GM13977 (cell line): ENCODE measurements around the gene NLGN4X.
"Not testable (repeated sequence)": the region's sequence is repeated elsewhere in the genome, so short reads cannot be mapped to it uniquely, and the experiment has no call there.

Experiments used
- DNase-seq: peaks from one replicate; pipeline ENCODE4 v3.0.0; 2012; ENCODE audit warnings: low spot score
- CTCF ChIP-seq: IDR thresholded peaks from 2 replicates; pipeline ENCODE4 v1.5.1; 2012; ENCODE audit warnings: mild to moderate bottlenecking, control low read depth; ENCODE audit not compliant: insufficient read depth; ENCODE audit errors: extremely low read depth, missing control alignments
- in situ Hi-C: fragments of 300-500 bp; cut with MboI; formaldehyde crosslinking; loops from one replicate; pipeline ENCODE4 v1.12.0; 2022; ENCODE audit warnings: low sequenced_read_pairs, low pct_unique_long_range_greater_than_20kb, mixed read lengths, inconsistent platforms; ENCODE audit not compliant: unreplicated experiment

Gene NLGN4X

GRCh38 chrX:5928224-5928623 lies 300.4 kb downstream of the NLGN4X start:
- in situ Hi-C loops = no loop called here
- DNase-seq = no peak
- TF ChIP-seq CTCF = no peak

GRCh38 chrX:5916945-5917344 lies 311.7 kb downstream of the NLGN4X start:
- TF ChIP-seq CTCF = peak; percentile 29
- no peak for DNase-seq
- in situ Hi-C loops = no loop called here

GRCh38 chrX:5915783-5916182 lies 312.9 kb downstream of the NLGN4X start:
- in situ Hi-C loops = no loop called here
- DNase-seq = no peak
- TF ChIP-seq CTCF = no peak

- in situ Hi-C loops = no loop called here
- no peak for DNase-seq
- no peak for TF ChIP-seq CTCF
Measured at GRCh38 chrX:5907207-5907606, 321.5 kb downstream of the NLGN4X start.

DNA sequence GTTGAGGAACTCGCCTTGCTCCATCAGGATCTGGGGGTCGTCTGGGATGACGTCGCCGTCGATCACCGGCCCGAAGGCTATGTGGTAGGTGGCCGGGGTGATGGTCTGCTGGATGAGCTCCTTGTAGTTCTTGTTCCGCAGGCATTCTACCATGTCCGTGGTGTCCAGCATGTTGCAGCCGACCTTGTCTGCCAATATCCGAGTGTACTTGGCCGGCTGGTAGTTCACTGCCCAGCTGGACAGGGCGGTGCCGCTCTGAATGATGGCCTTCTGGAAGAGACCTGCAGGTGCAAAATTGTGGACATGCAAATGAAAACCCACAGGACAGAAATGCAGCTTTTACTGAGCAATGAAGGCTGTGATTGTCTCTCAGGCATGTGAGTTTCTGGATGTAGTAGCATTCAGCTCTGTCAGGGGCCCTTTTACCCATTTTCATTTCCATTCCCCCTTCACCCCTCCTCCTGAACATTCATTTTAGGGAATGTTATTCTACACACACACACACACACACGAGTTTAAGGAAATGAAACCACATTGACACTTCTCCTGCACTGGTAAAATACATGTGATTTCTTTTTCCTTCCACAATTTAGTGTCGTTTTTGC lies 325.0 kb downstream of the NLGN4X start:
- in situ Hi-C loops, DNase-seq: not testable (repeated sequence)

- in situ Hi-C loops = no loop called here
- no peak for DNase-seq
- no peak for TF ChIP-seq CTCF
Measured at GRCh38 chrX:5898463-5898862, 330.2 kb downstream of the NLGN4X start.

GRCh38 chrX:5891378-5891777 lies 337.3 kb downstream of the NLGN4X start:
- no peak for DNase-seq
- in situ Hi-C loops = no loop called here
- no peak for TF ChIP-seq CTCF
